HCT116 (cell line): ENCODE data around the gene HK1. TPM values are rescaled to one million over a fixed set of nuclear protein-coding genes. Genes with fewer than 3 reads are reported as not detected.

Experiments
- ATAC-seq: fragments of 200-7000 bp; cut with Tn5 transposase; 2 replicates; pipeline ENCODE4 v1.9.1; 2020; ENCODE audit warnings: mild to moderate bottlenecking, moderate library complexity
- BruUV-seq: library from RNA; stranded (reverse); fragments of 400-500 nt; replicated peaks from 2 replicates; lab custom pipeline; 2021; lab: Mats Ljungman, UMichigan
- CTCF ChIA-PET: fragments of 300-600 bp; sonication (Branson Sonifier 250); formaldehyde crosslinking; loops from one replicate; lab custom pipeline; 2021; ENCODE audit warnings: antibody characterized with exemption; lab: Charles Lee
- POLR2A ChIA-PET: fragments of 300-600, 350-600 bp; sonication (Branson Sonifier 250); formaldehyde crosslinking; loops from one replicate; lab custom pipeline; 2021; ENCODE audit warnings: antibody characterized with exemption; lab: Charles Lee
- RAD21 ChIA-PET, 2 experiments: fragments of 300-600 bp; sonication (Branson Sonifier 250); formaldehyde crosslinking; loops; one replicate each; lab custom pipeline; 2023; ENCODE audit warnings: low total read pairs in 2 of 2; ENCODE audit not compliant: uncharacterized antibody in 2 of 2, unreplicated experiment in 2 of 2, low non-redundant PET in 1 of 2; lab: Charles Lee
- DNase-seq: peaks from one replicate; pipeline ENCODE4 v3.0.0-alpha.2; 2010; ENCODE audit warnings: low read depth, low spot score
- H2AFZ ChIP-seq: fragments of 200-600 bp; shearing (Covaris generic), sonication (generic); 2 replicates; pipeline ENCODE4 v1.6.1; 2017; ENCODE audit warnings: low read depth, mixed run types, mixed read lengths, antibody characterized with exemption, low read length; ENCODE audit not compliant: poor library complexity, severe bottlenecking
- H3K27ac ChIP-seq: 2 replicates; pipeline ENCODE4 v1.5.1; 2012; ENCODE audit warnings: low read depth, low read length
- H3K27me3 ChIP-seq: fragments of 200-600 bp; sonication (generic); 2 replicates; pipeline ENCODE4 v1.6.1; 2016; ENCODE audit warnings: mixed run types, low read length, mixed read lengths; ENCODE audit not compliant: insufficient read depth
- H3K36me3 ChIP-seq, 2 experiments: fragments of 200-500 bp in 1 of 2; fragments of 200-600 bp in 1 of 2; sonication (Bioruptor generic) in 1 of 2; sonication (generic) in 1 of 2; 2 replicates each; pipeline versions ENCODE4 v1.5.1 to v1.6.1; 2014 to 2016; ENCODE audit warnings: low read length in 2 of 2, inconsistent platforms in 1 of 2, mixed read lengths in 1 of 2, mixed run types in 1 of 2; ENCODE audit not compliant: insufficient read depth in 2 of 2, control insufficient read depth in 1 of 2
- H3K4me1 ChIP-seq, 2 experiments: fragments of 200-600 bp in 1 of 2; sonication (generic) in 1 of 2; 2 replicates each; pipeline versions ENCODE4 v1.5.1 to v1.6.1; 2012 to 2017; ENCODE audit warnings: low read length in 2 of 2, inconsistent platforms in 1 of 2, mild to moderate bottlenecking in 1 of 2, mixed read lengths in 1 of 2, mixed run types in 1 of 2, moderate library complexity in 1 of 2; ENCODE audit not compliant: insufficient read depth in 2 of 2, control insufficient read depth in 1 of 2
- H3K4me2 ChIP-seq: fragments of 200-600 bp; sonication (generic); 2 replicates; pipeline ENCODE4 v1.6.1; 2017; ENCODE audit warnings: mixed run types, low read length, mixed read lengths
- H3K4me3 ChIP-seq, 2 experiments: fragments of 200-600 bp in 1 of 2; sonication (generic) in 1 of 2; replicated peaks in 1 of 2; 2 replicates each; pipeline ENCODE4 v1.5.1; 2011 to 2016; ENCODE audit warnings: low read length in 2 of 2, control low read depth in 1 of 2, low read depth in 1 of 2, mild to moderate bottlenecking in 1 of 2, mixed read lengths in 1 of 2, mixed run types in 1 of 2
- H3K79me2 ChIP-seq: fragments of 200-600 bp; sonication (generic); 2 replicates; pipeline ENCODE4 v1.6.1; 2017; ENCODE audit warnings: mild to moderate bottlenecking, mixed run types, low read length, moderate library complexity, mixed read lengths; ENCODE audit not compliant: insufficient read depth
- H3K9ac ChIP-seq: fragments of 200-600 bp; sonication (generic); 2 replicates; pipeline ENCODE4 v1.6.1; 2016; ENCODE audit warnings: low read length, mixed read lengths
- H3K9me2 ChIP-seq: fragments of 200-600 bp; sonication (generic), shearing (Covaris generic); 2 replicates; pipeline ENCODE4 v1.6.1; 2017; ENCODE audit warnings: mixed run types, mild to moderate bottlenecking, moderate library complexity; ENCODE audit not compliant: insufficient read depth
- H3K9me3 ChIP-seq, 2 experiments: fragments of 200-500 bp in 1 of 2; fragments of 200-600 bp in 1 of 2; sonication (Bioruptor generic) in 1 of 2; sonication (generic) in 1 of 2; 2 replicates each; pipeline ENCODE4 v1.6.1; 2014 to 2017; ENCODE audit warnings: low read length in 2 of 2, mixed read lengths in 2 of 2, inconsistent platforms in 1 of 2, low read depth in 1 of 2, mild to moderate bottlenecking in 1 of 2, mixed run types in 1 of 2, moderate library complexity in 1 of 2; ENCODE audit not compliant: control insufficient read depth in 1 of 2, insufficient read depth in 1 of 2
- H4K20me1 ChIP-seq: fragments of 200-600 bp; sonication (generic), shearing (Covaris generic); 2 replicates; pipeline ENCODE4 v1.6.1; 2017; ENCODE audit warnings: mixed run types, mild to moderate bottlenecking, moderate library complexity; ENCODE audit not compliant: insufficient read depth
- CBX3 ChIP-seq: IDR thresholded peaks from 2 replicates; pipeline ENCODE4 v1.6.1; 2012; ENCODE audit warnings: low read depth
- CEBPB ChIP-seq: IDR thresholded peaks from 2 replicates; pipeline ENCODE4 v1.6.1; 2012; ENCODE audit warnings: low read depth
- EGR1 ChIP-seq: IDR thresholded peaks from 2 replicates; pipeline ENCODE4 v1.6.1; 2012; ENCODE audit warnings: low read depth
- ELF1 ChIP-seq: IDR thresholded peaks from 2 replicates; pipeline ENCODE4 v1.6.1; 2012; ENCODE audit warnings: low read depth, borderline replicate concordance
- EZH2 ChIP-seq: fragments of 200-600 bp; sonication (generic); IDR thresholded peaks from 2 replicates; pipeline ENCODE4 v1.6.1; 2017; ENCODE audit warnings: antibody characterized with exemption, mixed run types
- EZH2phosphoT487 ChIP-seq: fragments of 200-600 bp; IDR thresholded peaks from 2 replicates; pipeline ENCODE4 v1.6.1; 2018; ENCODE audit warnings: antibody characterized with exemption, borderline replicate concordance
- FOSL1 ChIP-seq: IDR thresholded peaks from 2 replicates; pipeline ENCODE4 v1.6.1; 2012; ENCODE audit warnings: low read depth
- POLR2A ChIP-seq: IDR thresholded peaks from 2 replicates; pipeline ENCODE4 v1.7.0; 2011; ENCODE audit warnings: borderline replicate concordance; ENCODE audit not compliant: insufficient read depth, insufficient read length; ENCODE audit errors: extremely low read depth
- POLR2AphosphoS5 ChIP-seq: IDR thresholded peaks from 2 replicates; pipeline ENCODE4 v1.6.1; 2011; ENCODE audit warnings: mild to moderate bottlenecking, low read depth, low read length, moderate library complexity
- RAD21 ChIP-seq: IDR thresholded peaks from 2 replicates; pipeline ENCODE4 v1.6.1; 2012; ENCODE audit warnings: low read depth, mild to moderate bottlenecking
- SIN3A ChIP-seq: IDR thresholded peaks from 2 replicates; pipeline ENCODE4 v1.6.1; 2012; ENCODE audit warnings: low read depth
- SP1 ChIP-seq: IDR thresholded peaks from 2 replicates; pipeline ENCODE4 v1.6.1; 2012; ENCODE audit warnings: low read depth
- TCF7L2 ChIP-seq: IDR thresholded peaks from 2 replicates; pipeline ENCODE4 v1.7.0; 2011; ENCODE audit warnings: borderline replicate concordance, inconsistent platforms; ENCODE audit not compliant: insufficient read depth, insufficient read length; ENCODE audit errors: extremely low read depth
- YY1 ChIP-seq: IDR thresholded peaks from 2 replicates; pipeline ENCODE4 v1.6.1; 2011; ENCODE audit warnings: low read length, low read depth, moderate library complexity, mild to moderate bottlenecking; ENCODE audit not compliant: insufficient replicate concordance; ENCODE audit errors: extremely low read depth
- ZFX ChIP-seq: fragments of 450-650 bp; IDR thresholded peaks from 2 replicates; pipeline ENCODE4 v1.6.1; 2017
- ZNF274 ChIP-seq: fragments of 200-500 bp; sonication (Bioruptor generic); IDR thresholded peaks from 2 replicates; pipeline ENCODE4 v1.6.1; 2014; ENCODE audit warnings: mild to moderate bottlenecking, low read depth, low read length, inconsistent platforms
- intact Hi-C: fragments of 100-400 bp; cut with micrococcal nuclease; formaldehyde crosslinking; loops from 2 replicates; pipeline ENCODE4 v1.10.0; 2022
- total RNA-seq: library from RNA; stranded (reverse); gene quantifications from one replicate; pipeline ENCODE4 v1.2.1, GENCODE V29; 2021; ENCODE audit not compliant: unreplicated experiment
- TF ChIP-seq, protein P1 (sequence below): IDR thresholded peaks from 2 replicates; pipeline ENCODE4 v1.6.1; 2012
- TF ChIP-seq, protein P2 (sequence below): IDR thresholded peaks from 2 replicates; pipeline ENCODE4 v1.6.1; 2012
- TF ChIP-seq, protein P3 (sequence below): IDR thresholded peaks from 2 replicates; pipeline ENCODE4 v1.6.1; 2012; ENCODE audit warnings: low read depth
- TF ChIP-seq, protein P4 (sequence below), 3 experiments: fragments of 200-600 bp in 1 of 3; sonication (generic) in 1 of 3; IDR thresholded peaks in 2 of 3; conservative IDR thresholded peaks in 1 of 3; 2 replicates each; pipeline ENCODE4 v1.5.1; 2012 to 2017; ENCODE audit warnings: low read depth in 2 of 3, low read length in 2 of 3, antibody characterized with exemption in 1 of 3, borderline replicate concordance in 1 of 3, control low read depth in 1 of 3, mild to moderate bottlenecking in 1 of 3, mixed read lengths in 1 of 3, mixed run types in 1 of 3, moderate library complexity in 1 of 3; ENCODE audit not compliant: insufficient read depth in 1 of 3

HK1 gene
- total RNA-seq, 1 experiment from 2014 or later: 50.3 TPM

DNA sequence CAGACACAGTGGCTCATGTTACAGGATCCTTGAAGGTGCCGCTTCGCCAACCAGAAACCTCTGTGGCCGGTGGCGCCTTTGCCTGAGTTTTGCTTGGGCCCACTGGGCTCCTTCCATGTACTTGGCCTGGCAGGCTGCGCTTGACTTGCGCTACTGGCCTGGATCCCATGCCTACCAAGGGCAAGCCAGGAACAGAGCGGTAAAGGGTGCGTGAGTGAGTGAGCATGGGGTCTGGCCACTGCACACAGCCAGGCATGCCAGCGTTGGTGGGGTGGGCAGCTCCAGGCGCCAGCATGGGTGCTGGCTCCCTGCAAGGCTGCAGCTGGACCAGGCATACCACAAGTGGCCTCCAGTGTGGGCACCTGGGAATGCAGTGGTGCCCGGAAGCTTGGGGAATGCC is 156.6 kb downstream of the HK1 start (continued):
- TF ChIP-seq ELF1 (no peak), FOSL1 (no peak), EZH2 (no peak), SP1 (no peak), SIN3A (no peak)
- TF ChIP-seq, protein P1, sequence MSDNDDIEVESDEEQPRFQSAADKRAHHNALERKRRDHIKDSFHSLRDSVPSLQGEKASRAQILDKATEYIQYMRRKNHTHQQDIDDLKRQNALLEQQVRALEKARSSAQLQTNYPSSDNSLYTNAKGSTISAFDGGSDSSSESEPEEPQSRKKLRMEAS: no peak

DNA sequence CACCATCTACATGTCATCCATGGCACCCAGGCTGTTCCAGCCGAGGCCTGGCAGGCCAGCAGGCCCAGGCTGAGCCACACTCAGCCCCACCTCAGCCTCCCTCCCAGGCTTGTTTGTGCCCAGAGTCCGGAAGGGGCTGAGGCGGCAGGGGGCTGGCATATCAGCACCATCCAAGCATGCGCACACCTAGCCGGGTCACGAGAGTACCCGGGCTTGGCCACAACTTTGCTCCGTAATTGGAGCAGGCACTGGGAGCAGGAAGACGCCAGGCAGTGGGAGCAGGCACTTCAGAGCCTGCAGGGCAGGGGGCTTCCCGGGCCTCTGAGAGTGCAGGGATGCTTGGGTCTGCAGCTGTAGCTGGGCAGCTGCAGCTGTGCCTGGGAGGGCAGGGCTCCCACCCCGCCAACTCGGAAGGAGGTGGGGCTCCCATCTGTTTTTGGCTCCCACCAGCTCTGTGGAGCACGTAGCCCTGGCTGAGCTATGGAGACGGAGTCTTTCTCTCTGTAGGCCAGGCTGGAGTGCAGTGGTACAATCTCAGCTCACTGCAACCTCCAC is 157.7 kb downstream of the HK1 start:
- ChIA-PET CTCF (no interaction called here), POLR2A (no interaction called here), RAD21 (no interaction called here)
- no peaks in the 10 kb centered on the region for H3K9me3 ChIP-seq
- no TSS peak for BruUV-seq
- H3K27me3 ChIP-seq: no peaks in the 10 kb centered on the region
- no peak overlapping the region for H3K9ac ChIP-seq
- peaks cover 23 to 28% of the 10 kb centered on the region in 2 experiments for H3K4me1 ChIP-seq
- no peak overlapping the region for H2AFZ ChIP-seq
- H3K4me3 ChIP-seq: no peak overlapping the region
- H3K36me3 ChIP-seq: no peaks in the 10 kb centered on the region
- H3K27ac ChIP-seq: no peak overlapping the region
- H4K20me1 ChIP-seq: no peaks in the 10 kb centered on the region
- no peaks in the 10 kb centered on the region for H3K79me2 ChIP-seq
- DNase-seq: no peak
- H3K4me2 ChIP-seq: no peak overlapping the region
- no peaks in the 10 kb centered on the region for H3K9me2 ChIP-seq
- no peak for ATAC-seq
- intact Hi-C loops: no loop called here
- TF ChIP-seq ELF1 (no peak), YY1 (no peak), RAD21 (no peak), POLR2AphosphoS5 (no peak), FOSL1 (no peak), ZFX (no peak), EZH2phosphoT487 (no peak), TCF7L2 (no peak), CBX3 (no peak), POLR2A (no peak), CEBPB (no peak), EGR1 (no peak), SP1 (no peak), EZH2 (no peak), ZNF274 (no peak)
- TF ChIP-seq, protein P2, sequence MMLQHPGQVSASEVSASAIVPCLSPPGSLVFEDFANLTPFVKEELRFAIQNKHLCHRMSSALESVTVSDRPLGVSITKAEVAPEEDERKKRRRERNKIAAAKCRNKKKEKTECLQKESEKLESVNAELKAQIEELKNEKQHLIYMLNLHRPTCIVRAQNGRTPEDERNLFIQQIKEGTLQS: no peak
- TF ChIP-seq, protein P3, sequence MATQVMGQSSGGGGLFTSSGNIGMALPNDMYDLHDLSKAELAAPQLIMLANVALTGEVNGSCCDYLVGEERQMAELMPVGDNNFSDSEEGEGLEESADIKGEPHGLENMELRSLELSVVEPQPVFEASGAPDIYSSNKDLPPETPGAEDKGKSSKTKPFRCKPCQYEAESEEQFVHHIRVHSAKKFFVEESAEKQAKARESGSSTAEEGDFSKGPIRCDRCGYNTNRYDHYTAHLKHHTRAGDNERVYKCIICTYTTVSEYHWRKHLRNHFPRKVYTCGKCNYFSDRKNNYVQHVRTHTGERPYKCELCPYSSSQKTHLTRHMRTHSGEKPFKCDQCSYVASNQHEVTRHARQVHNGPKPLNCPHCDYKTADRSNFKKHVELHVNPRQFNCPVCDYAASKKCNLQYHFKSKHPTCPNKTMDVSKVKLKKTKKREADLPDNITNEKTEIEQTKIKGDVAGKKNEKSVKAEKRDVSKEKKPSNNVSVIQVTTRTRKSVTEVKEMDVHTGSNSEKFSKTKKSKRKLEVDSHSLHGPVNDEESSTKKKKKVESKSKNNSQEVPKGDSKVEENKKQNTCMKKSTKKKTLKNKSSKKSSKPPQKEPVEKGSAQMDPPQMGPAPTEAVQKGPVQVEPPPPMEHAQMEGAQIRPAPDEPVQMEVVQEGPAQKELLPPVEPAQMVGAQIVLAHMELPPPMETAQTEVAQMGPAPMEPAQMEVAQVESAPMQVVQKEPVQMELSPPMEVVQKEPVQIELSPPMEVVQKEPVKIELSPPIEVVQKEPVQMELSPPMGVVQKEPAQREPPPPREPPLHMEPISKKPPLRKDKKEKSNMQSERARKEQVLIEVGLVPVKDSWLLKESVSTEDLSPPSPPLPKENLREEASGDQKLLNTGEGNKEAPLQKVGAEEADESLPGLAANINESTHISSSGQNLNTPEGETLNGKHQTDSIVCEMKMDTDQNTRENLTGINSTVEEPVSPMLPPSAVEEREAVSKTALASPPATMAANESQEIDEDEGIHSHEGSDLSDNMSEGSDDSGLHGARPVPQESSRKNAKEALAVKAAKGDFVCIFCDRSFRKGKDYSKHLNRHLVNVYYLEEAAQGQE: no peak
- TF ChIP-seq, protein P1: no peak
- TF ChIP-seq, protein P4, sequence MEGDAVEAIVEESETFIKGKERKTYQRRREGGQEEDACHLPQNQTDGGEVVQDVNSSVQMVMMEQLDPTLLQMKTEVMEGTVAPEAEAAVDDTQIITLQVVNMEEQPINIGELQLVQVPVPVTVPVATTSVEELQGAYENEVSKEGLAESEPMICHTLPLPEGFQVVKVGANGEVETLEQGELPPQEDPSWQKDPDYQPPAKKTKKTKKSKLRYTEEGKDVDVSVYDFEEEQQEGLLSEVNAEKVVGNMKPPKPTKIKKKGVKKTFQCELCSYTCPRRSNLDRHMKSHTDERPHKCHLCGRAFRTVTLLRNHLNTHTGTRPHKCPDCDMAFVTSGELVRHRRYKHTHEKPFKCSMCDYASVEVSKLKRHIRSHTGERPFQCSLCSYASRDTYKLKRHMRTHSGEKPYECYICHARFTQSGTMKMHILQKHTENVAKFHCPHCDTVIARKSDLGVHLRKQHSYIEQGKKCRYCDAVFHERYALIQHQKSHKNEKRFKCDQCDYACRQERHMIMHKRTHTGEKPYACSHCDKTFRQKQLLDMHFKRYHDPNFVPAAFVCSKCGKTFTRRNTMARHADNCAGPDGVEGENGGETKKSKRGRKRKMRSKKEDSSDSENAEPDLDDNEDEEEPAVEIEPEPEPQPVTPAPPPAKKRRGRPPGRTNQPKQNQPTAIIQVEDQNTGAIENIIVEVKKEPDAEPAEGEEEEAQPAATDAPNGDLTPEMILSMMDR (IDR thresholded peaks at IDR 0.05 in 2 of 3, conservative IDR thresholded peaks at IDR 0.05 in 1 of 3; ENCODE audit: borderline replicate concordance in 1 of 3, insufficient read depth in 1 of 3, low read depth in 2 of 3, low read length in 2 of 3): no peak
